Heart left ventricle (tissue), 16 donors: ENCODE results near the gene UQCR11. TPM values are rescaled to one million over a fixed set of nuclear protein-coding genes. Genes with fewer than 3 reads are reported as not detected.

Experiments
- ATAC-seq, 4 donors: fragments of 200-7000 bp; cut with Tn5 transposase; one replicate each; pipeline ENCODE4 v1.9.1; 2020 to 2022; ENCODE audit warnings: moderate library complexity in 4 of 4, mild to moderate bottlenecking in 3 of 4, moderate number of reproducible peaks in 1 of 4
- DNase-seq, 5 donors: peaks; one replicate each; pipeline ENCODE4 v3.0.0-alpha.2; 2020
- H3K27ac ChIP-seq, 12 donors: fragments of 200-600 bp; sonication (generic) in 4 of 12; one replicate each; pipeline versions ENCODE4 v1.5.0 to v1.8.0; 2016 to 2022; ENCODE audit warnings: mild to moderate bottlenecking in 2 of 12
- H3K27me3 ChIP-seq, 9 donors: fragments of 200-600 bp; sonication (generic) in 2 of 9; one replicate each; pipeline versions ENCODE4 v1.5.1 to v1.8.0; 2016 to 2022; ENCODE audit warnings: mild to moderate bottlenecking in 3 of 9
- H3K36me3 ChIP-seq, 9 donors: fragments of 200-600 bp; sonication (generic) in 2 of 9; one replicate each; pipeline versions ENCODE4 v1.5.0 to v1.8.0; 2018 to 2022; ENCODE audit warnings: mild to moderate bottlenecking in 2 of 9
- H3K4me1 ChIP-seq, 12 donors: fragments of 200-600 bp; sonication (generic) in 4 of 12; one replicate each; pipeline versions ENCODE4 v1.5.0 to v1.8.0; 2016 to 2022; ENCODE audit warnings: mild to moderate bottlenecking in 3 of 12
- H3K4me3 ChIP-seq, 12 donors: fragments of 200-600 bp; sonication (generic) in 4 of 12; one replicate each; pipeline versions ENCODE4 v1.5.0 to v1.8.0; 2017 to 2022; ENCODE audit warnings: mild to moderate bottlenecking in 9 of 12, moderate library complexity in 4 of 12
- H3K9me3 ChIP-seq, 12 donors: fragments of 200-600 bp; sonication (generic) in 4 of 12; one replicate each; pipeline versions ENCODE4 v1.5.0 to v1.8.0; 2016 to 2022; ENCODE audit warnings: mild to moderate bottlenecking in 1 of 12
- CTCF ChIP-seq, 12 donors: fragments of 200-600 bp; sonication (generic) in 4 of 12; IDR thresholded peaks; one replicate each; pipeline versions ENCODE4 v1.5.0 to v1.8.0; 2018 to 2022; ENCODE audit warnings: antibody characterized with exemption in 12 of 12, mild to moderate bottlenecking in 5 of 12
- POLR2A ChIP-seq, 2 donors: fragments of 450-650 bp; IDR thresholded peaks; one replicate each; pipeline ENCODE4 v1.6.1; 2017; ENCODE audit warnings: antibody characterized with exemption in 2 of 2, mild to moderate bottlenecking in 2 of 2, moderate library complexity in 2 of 2
- WGBS, 4 donors: extraction: QIAGEN DNeasy Blood & Tissue Kit in 2 of 4; methylation state at CpG; one replicate each; pipeline versions ENCODE4 v1.1.5 to v1.1.7; 2013 to 2018; 5-methylcytosine and 5-hydroxymethylcytosine counted together
- intact Hi-C, 10 donors: fragments of 100-400 bp; cut with DNase I; formaldehyde crosslinking; loops; one replicate each; pipeline versions ENCODE4 v1.11.1 to v1.14.2; 2022
- polyA plus RNA-seq, 2 donors: library from polyadenylated mRNA; stranded (reverse); fragments of 200-250 nt; gene quantifications; one replicate each; pipeline ENCODE4 v1.2.3, GENCODE V29; 2013
- total RNA-seq, 9 donors: library from RNA; depleted of rRNA in 2 of 9; stranded (reverse); fragments of >200 nt in 2 of 9; fragmentation: NEBNext Ultra II Directional in 3 of 9; extraction: Animal tissue kit (Norgen Biotek cat#: 25700) in 3 of 9; gene quantifications; one replicate each; pipeline versions ENCODE4 v1.1.0 to v1.2.4, GENCODE V29; 2016 to 2023
- donor health status: ischemic (EF 13 %, LVEDD 7.1; RV severe dilation, severe dysfunction).
- donor health status: healthy with polysubstance abuse.
- donor health status: DM: no; HTN: yes; CAD: no.
- donor health status: DM: no; HTN: no; CAD: no.
- donor health status: ischemic (EF 25% LVEDD 6.9; RV normal size, moderate dysfunction).
- donor health status: ischemic (EF 25% LVEDD 5.7; RV mildly dilated, moderate dysfunction).
- donor health status: healthy.
- donor health status: DM: yes; HTN: yes; CAD: no.
- donor health status: ischemic (EF 35%, LVEDD 5.7; RV mildly dilated, moderate dysfunction).
- donor health status: nonischemic (EF 11% LVEDD 7.7; RV severe dilation, severe dysfunction).
- donor health status: DM: yes; HTN: yes; CAD: no.
- donor health status: PGD.
- donor health status: ischemic (EF 29% LVEDD 5.4; RV normal size, mild dysfunction).
- donor health status: nonischemic (EF 23%, LVEDD 6.1; RV moderate dilation, normal function).

The UQCR11 gene
- total and polyA plus RNA-seq, 11 donors, result 170 to 982 (median 671) TPM

GRCh38 chr19:1587872-1588271 is 17.4 kb downstream of the UQCR11 start:
- TF ChIP-seq CTCF (IDR thresholded peaks at IDR 0.05) (no peak), POLR2A (IDR thresholded peaks at IDR 0.05) (no peak)
- intact Hi-C loops, result no loop called here
- peaks cover 3 to 38% (median 18%) of the 10 kb centered on the region in 12 donors for H3K4me1 ChIP-seq
- DNase-seq (no peak), ATAC-seq (no peak)
- no peak overlapping the region for H3K4me3 ChIP-seq
- H3K27me3 ChIP-seq, result no peaks in the 10 kb centered on the region
- peaks cover 0 to 23% (median 19%) of the 10 kb centered on the region in 9 donors for H3K36me3 ChIP-seq
- H3K9me3 ChIP-seq, result no peaks in the 10 kb centered on the region
- no peak overlapping the region for H3K27ac ChIP-seq
- WGBS, 4 donors, result 58 to 75% (median 72%) methylated on average over 9 of the region's 9 CpGs

GRCh38 chr19:1585243-1585580 is 20.1 kb downstream of the UQCR11 start:
- peaks cover 0 to 48% (median 46%) of the 10 kb centered on the region in 9 donors for H3K36me3 ChIP-seq
- no peaks in the 10 kb centered on the region for H3K9me3 ChIP-seq
- ATAC-seq (no peak), DNase-seq (no peak)
- H3K4me3 ChIP-seq, result no peak overlapping the region
- intact Hi-C loops, result no loop called here
- no peaks in the 10 kb centered on the region for H3K27me3 ChIP-seq
- TF ChIP-seq POLR2A (IDR thresholded peaks at IDR 0.05), result no peak
- TF ChIP-seq CTCF (IDR thresholded peaks at IDR 0.05), result no peak
- peaks cover 0 to 19% (median under 1%) of the 10 kb centered on the region in 12 donors for H3K4me1 ChIP-seq
- WGBS, 4 donors, result 84 to 91% (median 90%) methylated on average over 12 to 13 of the region's 13 CpGs
- no peak overlapping the region for H3K27ac ChIP-seq

GRCh38 chr19:1584500-1585242 is 20.6 kb downstream of the UQCR11 start:
- ATAC-seq, result no peak
- no peak for DNase-seq
- H3K4me1 ChIP-seq, result peaks cover 0 to 14% (median 0%) of the 10 kb centered on the region in 12 donors
- H3K36me3 ChIP-seq, result peaks cover 0 to 54% (median 51%) of the 10 kb centered on the region in 9 donors
- WGBS, 4 donors, result 85 to 94% (median 90%) methylated on average over 58 to 87 of the region's 87 CpGs
- peak overlapping the region in 2 of 12 donors; percentile 10 to 22 for H3K4me3 ChIP-seq
- no peaks in the 10 kb centered on the region for H3K27me3 ChIP-seq
- intact Hi-C loops, result no loop called here
- H3K27ac ChIP-seq, result no peak overlapping the region
- TF ChIP-seq CTCF (IDR thresholded peaks at IDR 0.05), result no peak
- no peak for TF ChIP-seq POLR2A (IDR thresholded peaks at IDR 0.05)
- no peaks in the 10 kb centered on the region for H3K9me3 ChIP-seq

DNA sequence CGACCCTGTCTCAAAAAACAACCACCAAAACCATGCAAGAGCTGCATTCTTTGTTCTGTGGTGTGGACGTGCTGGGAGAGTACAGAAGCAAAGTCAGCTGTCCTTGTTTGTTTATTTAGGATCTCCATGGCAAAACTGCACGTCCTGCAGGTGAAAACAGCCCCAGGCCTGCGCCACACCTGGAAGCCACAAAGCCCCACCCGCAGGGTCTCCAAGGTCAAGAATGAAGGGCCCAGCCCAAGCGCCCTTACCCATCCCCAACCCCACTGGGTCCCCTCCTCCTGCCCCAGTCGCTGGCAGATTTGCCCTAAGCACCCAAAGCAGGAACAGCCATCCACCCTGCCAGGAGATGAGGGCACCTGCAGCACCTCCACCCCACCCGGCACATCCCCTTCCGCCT is 23.1 kb downstream of the UQCR11 start:
- H3K27ac ChIP-seq, result no peak overlapping the region
- no peaks in the 10 kb centered on the region for H3K27me3 ChIP-seq
- H3K36me3 ChIP-seq, result peaks cover 0 to 77% (median 64%) of the 10 kb centered on the region in 9 donors
- DNase-seq, result no peak
- WGBS, 4 donors, result 92 to 97% (median 95%) methylated on average over 5 to 9 of the region's 9 CpGs
- H3K9me3 ChIP-seq, result no peaks in the 10 kb centered on the region
- intact Hi-C loops, result no loop called here
- H3K4me1 ChIP-seq, result peaks cover 0 to 10% (median under 1%) of the 10 kb centered on the region in 12 donors
- no peak for ATAC-seq
- no peak for TF ChIP-seq POLR2A (IDR thresholded peaks at IDR 0.05)
- TF ChIP-seq CTCF (IDR thresholded peaks at IDR 0.05), result no peak
- H3K4me3 ChIP-seq, result no peak overlapping the region
